ENCODE measurements around the gene CST9.

Gene CST9

GRCh38 chr20:23652926-23653325 is 47.2 kb upstream of the CST9 start:
- no peak overlapping the region for H3K4me3 ChIP-seq (ENCODE audit: severe bottlenecking)
- H3K36me3 ChIP-seq (ENCODE audit: low read depth): no peaks in the 10 kb centered on the region
- no peaks in the 10 kb centered on the region for H3K9me3 ChIP-seq (ENCODE audit: severe bottlenecking)
- ATAC-seq (ENCODE audit: low read depth) (no peak), DNase-seq (ENCODE audit: low spot score) (no peak)
- no peak for TF ChIP-seq CTCF (IDR thresholded peaks at IDR 0.05; ENCODE audit: poor library complexity, severe bottlenecking)
- H3K4me1 ChIP-seq (ENCODE audit: insufficient read depth, poor library complexity, severe bottlenecking): no peaks in the 10 kb centered on the region
- H3K27me3 ChIP-seq (ENCODE audit: insufficient read depth, poor library complexity, severe bottlenecking): no peaks in the 10 kb centered on the region
- H3K27ac ChIP-seq (ENCODE audit: poor library complexity, severe bottlenecking): no peak overlapping the region

- no peaks in the 10 kb centered on the region for H3K27me3 ChIP-seq (ENCODE audit: insufficient read depth, poor library complexity, severe bottlenecking)
- no peak overlapping the region for H3K27ac ChIP-seq (ENCODE audit: poor library complexity, severe bottlenecking)
- no peaks in the 10 kb centered on the region for H3K4me1 ChIP-seq (ENCODE audit: insufficient read depth, poor library complexity, severe bottlenecking)
- H3K4me3 ChIP-seq (ENCODE audit: severe bottlenecking): no peak overlapping the region
- no peak for ATAC-seq (ENCODE audit: low read depth)
- H3K36me3 ChIP-seq (ENCODE audit: low read depth): no peaks in the 10 kb centered on the region
- H3K9me3 ChIP-seq (ENCODE audit: severe bottlenecking): no peaks in the 10 kb centered on the region
- DNase-seq (ENCODE audit: low spot score): no peak
- no peak for TF ChIP-seq CTCF (IDR thresholded peaks at IDR 0.05; ENCODE audit: poor library complexity, severe bottlenecking)
Observed at GRCh38 chr20:23652371-23652770, 46.7 kb upstream of the CST9 start.

- Histone ChIP-seq H3K4me3 (ENCODE audit: severe bottlenecking) (no peak overlapping the region), H3K9me3 (ENCODE audit: severe bottlenecking) (peaks cover 3% of the 10 kb centered on the region), H3K4me1 (ENCODE audit: insufficient read depth, poor library complexity, severe bottlenecking) (no peaks in the 10 kb centered on the region), H3K27ac (ENCODE audit: poor library complexity, severe bottlenecking) (no peak overlapping the region), H3K27me3 (ENCODE audit: insufficient read depth, poor library complexity, severe bottlenecking) (no peaks in the 10 kb centered on the region), H3K36me3 (ENCODE audit: low read depth) (no peaks in the 10 kb centered on the region)
- ATAC-seq (ENCODE audit: low read depth) (no peak), DNase-seq (ENCODE audit: low spot score) (no peak)
- no peak for TF ChIP-seq CTCF (IDR thresholded peaks at IDR 0.05; ENCODE audit: poor library complexity, severe bottlenecking)
Observed at GRCh38 chr20:23651117-23651516, 45.4 kb upstream of the CST9 start.

- H3K4me1 ChIP-seq (ENCODE audit: insufficient read depth, poor library complexity, severe bottlenecking): no peaks in the 10 kb centered on the region
- TF ChIP-seq CTCF (IDR thresholded peaks at IDR 0.05; ENCODE audit: poor library complexity, severe bottlenecking): no peak
- ATAC-seq (ENCODE audit: low read depth): no peak
Observed at GRCh38 chr20:23649830-23650417, 44.2 kb upstream of the CST9 start.

GRCh38 chr20:23649242-23649641 is 43.5 kb upstream of the CST9 start:
- no peak for TF ChIP-seq CTCF (IDR thresholded peaks at IDR 0.05; ENCODE audit: poor library complexity, severe bottlenecking)
- DNase-seq (ENCODE audit: low spot score) (no peak), ATAC-seq (ENCODE audit: low read depth) (no peak)
- Histone ChIP-seq H3K36me3 (ENCODE audit: low read depth) (no peaks in the 10 kb centered on the region), H3K4me3 (ENCODE audit: severe bottlenecking) (no peak overlapping the region), H3K27ac (ENCODE audit: poor library complexity, severe bottlenecking) (no peak overlapping the region), H3K27me3 (ENCODE audit: insufficient read depth, poor library complexity, severe bottlenecking) (no peaks in the 10 kb centered on the region), H3K9me3 (ENCODE audit: severe bottlenecking) (peaks cover 3% of the 10 kb centered on the region), H3K4me1 (ENCODE audit: insufficient read depth, poor library complexity, severe bottlenecking) (no peaks in the 10 kb centered on the region)

More at GRCh38 chr20:23649830-23650417, 44.2 kb upstream of the CST9 start:
- no peak for DNase-seq (ENCODE audit: low spot score)
- H3K4me3 ChIP-seq (ENCODE audit: severe bottlenecking): no peak overlapping the region
- peaks cover 3% of the 10 kb centered on the region for H3K9me3 ChIP-seq (ENCODE audit: severe bottlenecking)
- no peaks in the 10 kb centered on the region for H3K36me3 ChIP-seq (ENCODE audit: low read depth)
- H3K27ac ChIP-seq (ENCODE audit: poor library complexity, severe bottlenecking): no peak overlapping the region
- H3K27me3 ChIP-seq (ENCODE audit: insufficient read depth, poor library complexity, severe bottlenecking): no peaks in the 10 kb centered on the region

All from RWPE2 (cell line).